ENCODE results near the gene ACSL5. TPM values are rescaled to one million over a fixed set of nuclear protein-coding genes. Genes with fewer than 3 reads are reported as not detected.

ACSL5 gene
- total RNA-seq, 2 donors from 2014 or later: 14.5 to 19.7 TPM

DNA sequence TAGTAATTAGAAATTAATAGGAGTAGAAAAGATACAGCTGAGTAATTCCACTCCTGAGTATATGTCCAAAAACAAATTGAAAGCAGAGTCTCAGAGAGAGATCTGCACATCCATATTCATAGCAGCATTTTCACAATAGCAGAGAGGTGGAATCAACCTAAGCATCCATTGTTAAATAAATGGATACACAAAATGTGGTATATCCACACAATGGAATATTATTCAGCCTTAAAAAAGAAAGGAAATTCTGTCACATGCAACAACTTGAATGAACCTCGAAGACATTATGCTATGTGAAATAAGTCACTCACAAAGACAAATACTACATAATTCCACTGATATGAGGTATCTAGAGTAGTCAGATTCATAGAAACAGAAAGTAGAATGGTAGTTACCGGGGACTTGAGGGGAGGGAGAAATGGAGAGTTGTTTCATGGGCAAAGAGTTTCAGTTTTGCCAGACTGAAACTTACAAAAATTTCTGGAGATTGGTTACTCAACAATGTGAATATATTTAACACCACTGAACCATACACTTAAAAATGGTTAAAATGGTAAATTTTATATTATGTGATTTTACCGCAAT is 91.5 kb downstream of the ACSL5 start:
- Histone ChIP-seq H3K9me3 (no peaks in the 10 kb centered on the region), H3K4me1 (replicated peaks) (no peaks in the 10 kb centered on the region), H3K27ac (no peak overlapping the region), H3K27me3 (replicated peaks; ENCODE audit: insufficient read depth) (no peaks in the 10 kb centered on the region), H3K36me3 (no peaks in the 10 kb centered on the region), H3K4me3 (no peak overlapping the region)
- 95% methylated on average over 3 of the region's 3 CpGs for WGBS
- intact Hi-C loops (cut with DNase I): no loop called here
- TF ChIP-seq POLR2A (IDR thresholded peaks at IDR 0.05): no peak
- no peak for TF ChIP-seq POLR2AphosphoS5 (IDR thresholded peaks at IDR 0.05)
- no peak for DNase-seq (ENCODE audit: low spot score)

DNA sequence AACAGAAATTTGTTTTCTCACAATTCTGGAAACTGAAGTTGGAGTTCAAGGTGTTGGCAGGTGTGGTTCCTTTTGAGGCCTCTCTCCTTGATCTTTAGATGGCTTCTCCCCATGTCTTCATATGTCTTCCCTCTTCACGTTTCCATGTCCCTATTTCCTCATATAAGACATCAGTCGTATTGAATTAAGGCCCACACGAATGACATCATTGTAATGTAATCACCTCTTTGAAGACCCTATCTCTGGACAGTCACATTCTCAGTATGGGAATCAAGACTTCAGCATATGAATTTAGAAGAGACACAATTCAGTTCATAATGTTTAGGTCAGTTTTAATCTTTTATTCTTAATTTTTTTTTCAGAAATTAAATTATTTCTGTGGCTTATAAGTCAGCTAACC is 92.9 kb downstream of the ACSL5 start:
- no peak for TF ChIP-seq POLR2AphosphoS5 (IDR thresholded peaks at IDR 0.05)
- TF ChIP-seq, protein P1, sequence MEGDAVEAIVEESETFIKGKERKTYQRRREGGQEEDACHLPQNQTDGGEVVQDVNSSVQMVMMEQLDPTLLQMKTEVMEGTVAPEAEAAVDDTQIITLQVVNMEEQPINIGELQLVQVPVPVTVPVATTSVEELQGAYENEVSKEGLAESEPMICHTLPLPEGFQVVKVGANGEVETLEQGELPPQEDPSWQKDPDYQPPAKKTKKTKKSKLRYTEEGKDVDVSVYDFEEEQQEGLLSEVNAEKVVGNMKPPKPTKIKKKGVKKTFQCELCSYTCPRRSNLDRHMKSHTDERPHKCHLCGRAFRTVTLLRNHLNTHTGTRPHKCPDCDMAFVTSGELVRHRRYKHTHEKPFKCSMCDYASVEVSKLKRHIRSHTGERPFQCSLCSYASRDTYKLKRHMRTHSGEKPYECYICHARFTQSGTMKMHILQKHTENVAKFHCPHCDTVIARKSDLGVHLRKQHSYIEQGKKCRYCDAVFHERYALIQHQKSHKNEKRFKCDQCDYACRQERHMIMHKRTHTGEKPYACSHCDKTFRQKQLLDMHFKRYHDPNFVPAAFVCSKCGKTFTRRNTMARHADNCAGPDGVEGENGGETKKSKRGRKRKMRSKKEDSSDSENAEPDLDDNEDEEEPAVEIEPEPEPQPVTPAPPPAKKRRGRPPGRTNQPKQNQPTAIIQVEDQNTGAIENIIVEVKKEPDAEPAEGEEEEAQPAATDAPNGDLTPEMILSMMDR (IDR thresholded peaks at IDR 0.05): no peak
- no peak for TF ChIP-seq POLR2A (IDR thresholded peaks at IDR 0.05)
- DNase-seq (ENCODE audit: low spot score): no peak
- Histone ChIP-seq H3K36me3 (no peaks in the 10 kb centered on the region), H3K27me3 (replicated peaks; ENCODE audit: insufficient read depth) (no peaks in the 10 kb centered on the region), H3K27ac (no peak overlapping the region), H3K4me1 (replicated peaks) (no peaks in the 10 kb centered on the region), H3K9me3 (no peaks in the 10 kb centered on the region), H3K4me3 (no peak overlapping the region)
- WGBS: 91% methylated on average over 3 of the region's 3 CpGs
- intact Hi-C loops (cut with DNase I): no loop called here

DNA sequence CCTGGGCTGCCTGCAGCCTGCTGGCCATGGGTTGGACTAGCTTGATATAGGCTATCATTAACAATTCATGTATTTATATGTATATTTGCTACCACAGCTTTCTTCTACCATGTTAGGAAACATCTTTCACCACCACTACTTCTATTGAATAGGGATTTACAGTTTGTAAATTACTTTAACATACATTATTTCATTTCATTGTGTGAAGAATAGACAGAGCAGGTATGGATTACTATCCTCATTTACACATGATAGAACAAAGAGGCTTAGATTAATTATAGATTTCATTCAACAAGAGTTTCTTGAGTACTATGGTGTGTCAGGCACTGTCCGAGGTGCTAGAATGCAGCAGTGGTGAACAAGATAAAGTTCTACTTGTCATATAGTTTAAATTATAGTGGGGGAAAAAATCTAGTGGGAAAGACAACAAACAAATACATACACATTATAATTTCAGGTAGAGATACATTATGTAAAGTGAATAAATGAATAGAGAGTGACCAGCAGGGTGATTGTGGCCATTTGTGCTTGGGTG is 93.7 kb downstream of the ACSL5 start:
- DNase-seq (ENCODE audit: low spot score): no peak
- intact Hi-C loops (cut with DNase I): no loop called here
- WGBS: 93% methylated on average over 1 of the region's 1 CpG
- H3K27me3 ChIP-seq (replicated peaks; ENCODE audit: insufficient read depth): no peaks in the 10 kb centered on the region
- no peaks in the 10 kb centered on the region for H3K36me3 ChIP-seq
- H3K9me3 ChIP-seq: no peaks in the 10 kb centered on the region
- H3K4me3 ChIP-seq: no peak overlapping the region
- no peaks in the 10 kb centered on the region for H3K4me1 ChIP-seq (replicated peaks)
- H3K27ac ChIP-seq: no peak overlapping the region
- no peak for TF ChIP-seq POLR2A (IDR thresholded peaks at IDR 0.05)
- no peak for TF ChIP-seq POLR2AphosphoS5 (IDR thresholded peaks at IDR 0.05)
- TF ChIP-seq, protein P1 (IDR thresholded peaks at IDR 0.05): no peak

DNA sequence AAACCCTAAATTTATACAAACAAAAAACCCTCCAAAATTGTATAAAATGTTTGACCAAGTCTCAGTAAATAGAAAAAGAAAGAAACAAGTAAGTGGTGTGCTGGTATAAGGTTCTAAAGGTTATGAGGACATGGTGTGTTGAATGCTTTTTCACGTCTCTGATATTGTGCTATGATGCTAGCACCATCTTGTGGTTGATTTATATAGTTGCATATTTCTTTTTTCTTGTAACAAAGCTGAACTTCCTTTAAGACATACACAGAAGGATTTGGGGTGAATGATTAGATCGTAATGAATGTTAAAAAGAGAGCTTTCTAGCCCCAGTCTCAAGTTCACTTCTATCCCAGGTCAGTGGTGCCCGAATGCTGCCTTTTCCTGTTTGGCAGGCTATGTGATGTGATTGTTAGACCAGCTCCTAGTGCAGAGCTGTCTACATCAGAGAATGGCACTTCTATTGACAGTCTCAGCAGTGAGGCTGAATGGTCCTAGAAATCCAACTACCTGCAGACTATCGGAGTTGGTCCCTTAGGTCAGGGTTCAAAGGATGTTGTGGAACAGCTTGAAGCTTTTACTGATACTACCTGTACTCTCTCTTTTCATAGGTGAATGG is 98.1 kb downstream of the ACSL5 start:
- intact Hi-C loops (cut with DNase I): no loop called here
- H3K27ac ChIP-seq: no peak overlapping the region
- no peaks in the 10 kb centered on the region for H3K36me3 ChIP-seq
- no peak for DNase-seq (ENCODE audit: low spot score)
- H3K4me3 ChIP-seq: no peak overlapping the region
- no peaks in the 10 kb centered on the region for H3K27me3 ChIP-seq (replicated peaks; ENCODE audit: insufficient read depth)
- no peaks in the 10 kb centered on the region for H3K9me3 ChIP-seq
- WGBS: 4% methylated on average over 4 of the region's 4 CpGs
- TF ChIP-seq, protein P1 (IDR thresholded peaks at IDR 0.05): peak; percentile 32 to 72 (median 64)
- no peak for TF ChIP-seq POLR2AphosphoS5 (IDR thresholded peaks at IDR 0.05)
- H3K4me1 ChIP-seq (replicated peaks): no peaks in the 10 kb centered on the region

DNA sequence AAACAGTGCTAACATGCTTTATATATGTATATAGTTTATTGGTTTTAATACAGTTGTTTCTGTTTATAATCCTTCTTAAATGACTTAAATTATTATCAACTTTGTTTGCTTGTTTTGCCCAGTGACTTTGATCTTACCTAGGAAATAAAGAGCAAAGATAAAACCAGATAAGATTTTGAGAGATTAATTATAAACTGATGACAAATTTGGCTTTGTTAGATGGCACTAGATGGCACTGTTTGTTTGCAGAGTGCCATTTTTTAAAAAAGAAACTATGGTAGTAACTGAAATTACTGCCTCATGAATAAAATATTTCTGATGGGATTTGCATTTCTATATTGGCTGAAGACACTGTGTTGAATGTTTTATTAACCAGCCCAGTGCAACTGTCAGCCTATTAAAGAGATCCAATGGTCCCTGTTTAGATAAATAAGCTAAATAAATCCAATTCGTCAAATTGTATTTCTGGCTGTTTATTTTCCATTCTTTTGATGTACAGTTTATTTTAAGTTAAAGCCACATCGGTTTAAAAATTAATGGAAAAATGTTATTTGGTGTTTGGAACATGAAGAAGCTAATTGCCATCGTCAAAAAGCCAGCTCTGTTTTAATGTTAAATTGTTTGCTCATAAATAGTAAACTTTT is 101.8 kb downstream of the ACSL5 start:
- Histone ChIP-seq H3K27me3 (replicated peaks; ENCODE audit: insufficient read depth) (no peaks in the 10 kb centered on the region), H3K4me3 (no peak overlapping the region), H3K36me3 (no peaks in the 10 kb centered on the region), H3K27ac (no peak overlapping the region), H3K9me3 (no peaks in the 10 kb centered on the region), H3K4me1 (replicated peaks) (no peaks in the 10 kb centered on the region)
- DNase-seq (ENCODE audit: low spot score): no peak
- TF ChIP-seq, protein P1 (IDR thresholded peaks at IDR 0.05): peak in 3 of 4 experiments; percentile 30 to 64 (median 52)
- TF ChIP-seq POLR2AphosphoS5 (IDR thresholded peaks at IDR 0.05) (no peak), POLR2A (IDR thresholded peaks at IDR 0.05) (no peak)
- 33% methylated on average over 3 of the region's 3 CpGs for WGBS
- intact Hi-C loops (cut with DNase I): loop anchor here (5.0 kb wide), 2 partner anchors 912 to 1087 kb away; no protein-coding TSS in a partner anchor

Measured in prostate gland (tissue), 2 donors.